ENCODE measurements around the gene IGFL4.
"Not testable (repeated sequence)": the region's sequence is repeated elsewhere in the genome, so short reads cannot be mapped to it uniquely, and the experiment has no call there.

Gene IGFL4

DNA sequence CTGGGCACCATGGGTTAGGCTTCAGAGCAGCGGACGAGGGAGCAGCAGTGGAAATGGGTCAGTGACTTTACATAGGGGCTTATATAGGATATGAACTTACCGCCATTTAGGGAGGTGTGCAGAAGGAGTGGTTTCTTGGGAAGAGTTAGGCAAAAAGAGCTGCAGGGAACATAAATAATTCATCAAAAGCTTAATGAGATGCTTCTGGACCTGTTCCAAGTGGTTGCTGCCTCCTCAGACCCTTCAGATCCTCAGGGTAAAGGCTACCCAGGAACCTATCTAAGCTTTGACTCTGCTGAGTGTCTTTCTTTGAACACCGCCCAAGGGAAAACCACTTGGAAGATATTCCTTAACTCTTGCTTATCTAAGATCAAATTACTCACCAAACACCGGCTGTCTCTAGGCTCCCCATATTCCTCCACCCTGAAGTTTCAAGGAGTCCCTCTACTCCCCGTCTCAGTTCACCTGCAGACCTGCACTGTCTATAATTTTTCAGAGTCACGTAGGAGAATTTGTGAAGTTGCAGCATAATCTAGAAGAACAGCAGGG, at the start of gene IGFL4:
Gene IGFL4 (minus strand): TSS at position 51 of the 549 bp plus-strand sequence. CDS start 40 bp downstream, at position 11.
- no peak for FAIRE-seq

DNA sequence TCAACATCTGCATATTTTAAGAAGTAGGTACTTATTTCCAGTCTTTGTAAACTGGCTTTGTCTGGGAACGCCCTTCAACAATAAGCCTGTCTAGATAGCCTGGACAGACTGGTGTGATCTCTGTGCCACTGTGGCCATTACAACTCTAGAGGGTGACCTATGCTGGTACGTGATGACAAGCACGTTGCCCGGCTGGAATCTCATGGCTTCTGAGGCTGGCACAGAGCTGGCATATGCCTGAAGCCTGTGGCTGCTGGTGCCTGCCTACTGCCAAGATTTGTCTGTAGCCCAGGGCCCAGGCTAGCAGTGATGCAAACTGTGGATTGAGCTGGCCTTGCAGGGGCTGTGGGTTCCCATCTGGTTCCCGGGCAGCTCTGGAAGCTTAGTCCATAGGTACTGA, 49.6 kb upstream of the IGFL4 start:
- FAIRE-seq: no peak

DNA sequence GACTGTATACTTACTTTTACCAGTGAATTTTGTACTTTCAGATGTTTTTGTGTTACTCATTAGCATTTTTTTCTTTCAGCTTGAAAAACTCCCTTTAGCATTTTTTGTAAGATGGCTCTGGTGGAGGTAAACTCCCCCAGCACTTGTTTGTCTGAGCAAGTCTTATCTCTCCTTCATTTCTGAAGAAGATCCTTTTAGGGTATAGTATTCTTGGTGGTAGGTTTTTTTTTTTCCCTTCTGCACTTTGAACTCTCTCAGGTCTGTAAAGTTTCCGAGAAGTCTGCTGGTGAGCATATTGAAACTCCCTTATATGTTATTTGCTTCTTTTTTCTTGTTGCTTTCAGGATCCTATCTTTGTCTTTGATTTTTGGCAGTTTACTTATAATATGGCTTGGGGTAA, 48.6 kb upstream of the IGFL4 start:
- no peak for FAIRE-seq

DNA sequence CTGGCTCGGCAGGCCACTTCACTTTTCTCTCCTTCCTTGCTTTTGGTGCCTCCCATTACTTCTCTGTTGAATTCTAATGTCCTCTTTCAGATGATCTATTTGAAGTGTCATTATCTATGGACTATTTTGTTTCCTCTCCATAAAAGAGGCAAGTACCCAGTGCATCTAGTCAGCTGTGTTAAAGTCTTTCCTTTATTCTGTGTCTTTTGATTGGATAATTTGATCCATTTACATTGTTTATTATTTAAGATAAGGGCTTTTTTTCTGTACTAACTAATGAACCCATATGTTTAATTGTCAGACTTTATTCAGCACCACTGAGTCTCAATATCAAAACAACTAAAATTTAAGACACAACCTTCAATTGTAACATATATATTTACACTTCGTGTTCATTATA, 47.3 kb upstream of the IGFL4 start:
- FAIRE-seq: no peak

DNA sequence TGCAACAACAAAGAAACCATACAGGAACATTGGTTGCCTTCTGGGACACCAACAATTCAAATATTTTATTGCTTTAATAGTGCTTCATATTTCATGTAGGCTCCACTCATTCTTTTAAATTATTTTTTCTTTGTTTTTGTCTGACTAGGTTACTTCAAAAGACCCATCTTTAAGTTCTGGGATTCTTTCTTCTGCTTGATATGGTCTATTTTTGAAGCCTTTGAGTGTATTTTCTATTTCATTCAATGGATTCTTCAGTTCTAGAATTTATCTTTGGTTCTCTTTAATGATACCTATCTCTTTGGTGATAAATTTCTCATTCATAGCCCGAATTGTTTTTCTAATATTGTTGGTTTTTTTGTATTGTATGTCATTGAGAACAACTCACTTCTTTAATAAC, 45.1 kb upstream of the IGFL4 start:
- FAIRE-seq: no peak

DNA sequence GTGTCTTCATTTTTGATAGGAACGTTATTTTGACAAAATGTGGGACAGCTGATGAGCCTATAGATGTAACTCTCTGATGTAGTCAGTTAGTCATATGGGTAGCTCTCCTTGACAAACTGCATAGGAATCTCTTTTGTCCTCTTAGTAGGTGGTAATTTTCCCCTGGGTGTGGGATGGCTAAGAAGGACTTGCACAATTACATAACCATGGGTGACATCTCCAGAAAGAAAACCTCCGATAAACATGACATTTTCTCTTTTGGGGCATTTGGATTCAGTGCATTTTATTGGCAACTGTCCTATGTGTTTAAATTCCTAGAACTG, 41.9 kb upstream of the IGFL4 start:
- FAIRE-seq: no peak

DNA sequence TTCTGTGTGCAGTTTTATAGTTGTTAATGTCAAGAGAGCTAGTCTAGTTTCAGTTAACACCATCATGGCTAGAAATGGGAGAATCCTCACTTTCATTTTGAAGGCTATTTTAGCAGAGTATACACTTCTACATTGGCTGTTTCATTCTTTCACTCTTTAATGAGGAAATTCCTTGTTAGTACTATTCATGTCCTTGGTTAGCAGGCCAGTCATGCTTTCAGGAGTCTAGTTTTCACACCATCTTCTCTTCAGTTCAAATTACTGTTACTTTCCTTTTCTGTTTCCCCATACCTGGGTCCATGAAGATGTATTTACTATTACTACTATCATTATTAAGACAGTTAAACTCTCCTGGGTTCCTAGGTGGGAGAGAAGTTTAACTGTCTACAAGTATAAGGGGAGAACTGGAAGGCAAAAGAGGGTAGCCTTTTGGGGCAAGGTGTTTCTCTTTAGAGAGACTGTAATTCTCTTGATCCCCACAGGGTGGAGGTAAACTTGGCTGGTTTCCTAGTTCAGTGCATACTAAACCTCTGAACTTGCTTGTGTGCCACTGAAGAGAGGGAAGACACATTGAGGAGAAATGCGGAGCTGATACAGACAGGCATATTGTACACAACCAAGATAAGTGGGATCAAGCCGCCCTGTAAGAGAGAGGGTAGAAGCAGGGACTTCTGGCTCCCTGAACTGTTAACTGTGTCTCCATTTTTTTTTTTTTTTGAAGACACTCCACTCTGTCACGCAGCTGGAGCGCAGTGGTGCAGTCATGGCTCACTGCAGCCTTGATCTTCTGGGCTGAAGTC, 41.3 kb upstream of the IGFL4 start:
- FAIRE-seq: no peak

DNA sequence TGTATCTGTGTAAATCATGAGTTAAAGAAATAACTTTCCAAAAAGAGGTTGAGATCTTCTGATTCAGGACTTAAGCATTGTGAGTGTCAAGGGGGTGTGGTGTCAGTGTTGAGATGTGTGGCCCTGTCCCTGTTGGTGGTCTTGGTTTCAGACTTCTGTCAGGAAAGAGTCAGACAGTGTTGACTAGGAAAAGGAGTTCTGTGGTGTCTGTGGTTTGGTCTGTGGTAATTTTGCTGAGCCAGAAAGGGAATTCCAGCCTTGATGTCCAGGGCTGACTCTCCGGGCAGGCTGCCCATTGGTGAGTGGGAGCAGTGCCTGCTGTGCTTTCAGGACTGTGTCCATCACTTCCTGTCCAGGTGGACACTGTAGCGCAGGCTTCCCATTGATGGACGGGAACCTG, 39.8 kb upstream of the IGFL4 start:
- no peak for FAIRE-seq

DNA sequence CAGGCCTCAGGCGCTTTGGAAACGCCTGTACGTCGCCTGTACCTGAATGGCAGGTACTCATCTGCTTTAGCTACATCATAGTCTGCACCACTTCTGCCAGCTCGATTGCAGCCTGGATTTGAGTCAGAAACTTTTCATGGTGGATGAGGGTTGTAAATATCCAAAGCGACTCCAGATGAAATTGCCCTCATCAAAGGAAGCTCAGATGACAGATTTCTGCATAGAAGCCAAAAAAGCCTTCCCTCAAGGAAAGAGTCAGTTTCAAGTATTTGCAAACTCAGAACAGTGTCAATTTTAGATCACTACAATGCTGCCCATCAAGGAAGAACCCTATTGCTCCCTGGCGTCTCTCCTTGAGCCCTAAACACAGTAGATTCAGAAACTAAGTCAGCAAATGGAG, 38.8 kb upstream of the IGFL4 start:
- no peak for FAIRE-seq

DNA sequence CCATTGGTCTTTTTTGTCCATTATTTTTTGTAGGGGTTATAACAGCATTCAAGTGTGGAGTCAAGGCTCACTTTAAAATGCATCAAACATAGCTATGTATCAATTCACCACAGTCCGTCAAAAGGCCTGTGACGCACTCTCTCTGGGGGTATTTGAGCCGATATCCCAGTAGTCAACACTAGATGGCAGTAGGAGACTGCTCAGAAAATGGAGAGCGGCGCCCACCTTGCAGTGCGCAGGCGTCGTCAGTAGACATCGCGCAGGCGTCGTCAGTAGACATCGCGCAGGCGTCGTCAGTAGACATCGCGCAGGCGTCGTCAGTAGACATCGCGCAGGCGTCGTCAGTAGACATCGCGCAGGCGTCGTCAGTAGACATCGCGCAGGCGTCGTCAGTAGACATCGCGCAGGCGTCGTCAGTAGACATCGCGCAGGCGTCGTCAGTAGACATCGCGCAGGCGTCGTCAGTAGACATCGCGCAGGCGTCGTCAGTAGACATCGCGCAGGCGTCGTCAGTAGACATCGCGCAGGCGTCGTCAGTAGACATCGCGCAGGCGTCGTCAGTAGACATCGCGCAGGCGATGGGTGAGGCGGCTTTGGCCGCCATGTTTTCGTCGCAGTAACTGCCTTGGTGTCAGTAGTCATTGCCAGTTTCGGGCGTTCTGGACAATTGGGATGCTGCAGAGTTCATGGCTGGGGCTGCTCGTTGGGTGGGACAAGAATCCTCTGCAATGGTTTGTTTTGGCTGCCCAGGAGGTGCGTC, 38.0 kb upstream of the IGFL4 start:
- FAIRE-seq: not testable (repeated sequence)

DNA sequence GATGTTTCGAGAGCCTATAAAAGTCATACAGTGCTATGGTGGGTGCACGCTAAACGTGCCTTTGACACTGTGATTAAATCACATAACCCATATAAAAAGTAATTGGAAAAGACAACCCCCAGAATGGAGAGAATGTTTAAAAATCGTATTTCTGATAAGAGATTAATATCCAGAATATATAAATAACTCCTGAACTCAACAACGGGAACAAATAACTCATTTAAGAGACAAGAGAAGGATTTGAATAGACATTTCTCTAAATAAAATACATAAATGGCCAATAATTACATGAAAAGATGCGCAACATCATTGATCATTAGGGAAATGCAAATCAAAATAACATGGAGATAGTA, 37.0 kb upstream of the IGFL4 start:
- FAIRE-seq: no peak

DNA sequence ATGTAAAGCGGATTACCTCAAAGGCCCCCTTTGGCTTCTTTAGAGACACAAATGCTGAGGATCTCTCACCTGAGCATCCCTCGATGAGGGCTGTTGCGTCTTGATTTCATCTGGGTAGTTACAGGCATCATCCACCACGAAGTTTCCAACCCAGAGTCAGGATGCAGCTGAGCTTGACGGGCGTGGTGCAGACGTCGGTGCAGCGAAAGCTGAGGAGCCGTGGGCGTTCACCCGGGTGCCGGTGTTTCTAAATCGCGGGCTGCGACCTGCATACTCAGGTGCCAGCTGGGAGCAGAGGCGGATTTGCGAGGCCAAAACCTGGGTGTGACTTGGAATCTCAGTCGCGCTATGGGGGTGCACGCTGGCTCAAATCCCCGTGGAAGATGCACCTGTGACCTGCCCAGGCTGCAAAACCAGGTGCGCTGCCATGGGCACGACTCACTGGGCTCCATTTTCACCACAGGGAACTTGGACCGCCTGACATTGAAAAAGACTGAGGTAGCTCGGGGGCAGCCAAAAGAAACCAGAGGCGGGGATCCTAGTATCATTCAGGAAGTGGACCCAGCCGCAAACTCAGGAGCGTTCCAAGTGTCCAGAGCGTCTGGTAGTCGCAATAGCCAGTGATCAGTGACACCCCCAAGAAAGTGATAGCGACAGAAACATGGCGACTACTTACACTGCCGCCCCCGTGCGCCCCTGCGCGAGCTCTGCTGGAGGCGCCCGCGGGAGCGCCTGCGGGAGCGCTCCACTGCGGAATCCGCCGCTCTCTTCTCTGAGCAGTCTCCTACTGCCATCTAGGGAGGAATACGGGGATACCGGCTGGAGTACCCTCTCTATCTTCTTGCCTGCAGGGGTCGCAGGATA, 36.4 kb upstream of the IGFL4 start:
- FAIRE-seq: no peak

DNA sequence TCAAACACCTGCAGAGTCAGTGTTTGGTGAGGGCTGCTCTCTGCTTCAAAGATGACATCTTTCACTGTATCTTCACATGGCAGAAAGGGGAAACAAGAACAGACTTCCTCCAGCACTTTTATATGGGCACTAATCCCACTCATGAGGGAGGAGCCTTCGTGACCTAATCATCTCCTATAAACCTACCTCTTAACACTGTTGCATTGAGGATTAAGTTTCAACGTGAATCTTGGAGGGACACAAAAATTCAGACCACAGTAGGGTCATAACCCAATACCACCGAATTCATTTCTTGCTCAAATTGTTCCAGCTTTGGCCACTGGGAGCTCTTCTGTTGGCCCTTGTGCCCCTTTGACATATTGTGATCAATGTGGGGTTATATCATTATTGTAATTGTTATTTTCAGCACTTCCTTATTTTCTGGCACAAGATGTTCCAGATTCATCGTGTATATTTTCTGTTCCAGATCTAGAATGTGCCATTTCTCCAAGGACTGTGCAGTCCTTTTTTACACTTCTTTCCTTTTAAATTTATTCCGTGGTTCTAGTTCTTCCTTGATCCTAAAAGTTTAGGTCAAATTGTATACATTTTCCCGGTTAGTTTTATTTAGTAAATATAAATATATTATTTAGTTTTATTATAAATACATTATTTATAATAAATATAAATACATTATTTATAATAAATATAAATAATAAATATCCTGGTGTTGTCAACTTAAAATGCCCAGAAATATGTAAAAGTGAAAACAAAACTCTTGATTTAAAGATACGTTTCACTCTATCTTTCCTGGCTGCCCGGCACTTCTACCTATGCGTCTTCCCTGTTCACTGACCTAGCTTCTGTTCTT, 35.5 kb upstream of the IGFL4 start:
- no peak for FAIRE-seq

DNA sequence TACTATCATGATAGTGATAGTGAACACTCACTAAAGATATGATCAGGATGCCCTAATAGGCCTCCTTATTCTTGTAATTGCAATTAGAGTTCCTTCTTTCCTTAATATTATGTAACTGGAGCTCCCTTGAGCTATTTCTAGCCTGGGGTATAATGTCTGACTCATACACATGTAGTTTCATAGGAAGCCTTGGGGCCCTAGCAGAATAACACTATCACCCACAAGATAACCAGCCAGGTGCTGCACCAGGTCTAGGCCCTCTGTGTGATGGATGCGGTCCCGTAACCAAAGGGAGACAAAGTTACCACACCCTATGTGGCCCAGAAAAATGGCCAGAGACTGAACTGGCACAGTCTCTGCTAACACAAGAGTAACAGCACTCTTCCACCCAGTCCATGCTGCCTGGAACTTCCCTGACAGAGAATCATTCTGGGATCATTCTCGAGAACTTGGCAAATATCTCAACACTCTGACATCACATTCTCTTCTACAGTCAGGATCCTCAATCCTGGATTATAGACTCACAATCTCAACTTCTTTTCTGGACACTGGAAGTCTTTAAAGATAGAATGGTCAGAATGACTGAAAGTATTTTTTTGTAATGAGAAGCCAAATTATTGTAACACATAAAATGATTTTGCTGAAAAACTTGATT, 32.6 kb upstream of the IGFL4 start:
- no peak for FAIRE-seq

DNA sequence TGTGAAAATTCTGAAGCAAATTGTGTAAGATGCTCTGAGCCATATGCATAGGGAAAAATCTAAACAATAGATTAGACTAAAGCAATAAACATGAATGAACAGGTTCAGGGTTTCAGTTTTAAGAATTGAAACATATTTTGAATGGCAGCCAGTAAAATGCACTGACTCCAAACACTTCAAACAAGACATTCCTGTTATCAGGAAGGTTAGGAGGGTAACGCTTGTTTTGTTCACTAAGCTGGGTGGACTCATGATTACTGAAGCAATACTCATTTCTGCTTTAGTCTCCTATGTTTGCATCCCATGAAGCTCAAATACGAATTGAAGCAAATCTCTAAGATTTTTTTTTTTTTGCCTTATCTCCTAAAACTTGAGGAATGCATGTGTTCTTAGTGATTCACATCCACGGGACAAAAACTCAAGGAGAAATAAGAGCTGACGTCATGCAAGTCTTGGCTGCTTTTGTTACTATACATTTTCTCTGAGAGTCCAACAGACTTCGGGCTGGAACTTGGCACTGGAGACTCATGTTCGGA, 29.1 kb upstream of the IGFL4 start:
- FAIRE-seq: no peak

DNA sequence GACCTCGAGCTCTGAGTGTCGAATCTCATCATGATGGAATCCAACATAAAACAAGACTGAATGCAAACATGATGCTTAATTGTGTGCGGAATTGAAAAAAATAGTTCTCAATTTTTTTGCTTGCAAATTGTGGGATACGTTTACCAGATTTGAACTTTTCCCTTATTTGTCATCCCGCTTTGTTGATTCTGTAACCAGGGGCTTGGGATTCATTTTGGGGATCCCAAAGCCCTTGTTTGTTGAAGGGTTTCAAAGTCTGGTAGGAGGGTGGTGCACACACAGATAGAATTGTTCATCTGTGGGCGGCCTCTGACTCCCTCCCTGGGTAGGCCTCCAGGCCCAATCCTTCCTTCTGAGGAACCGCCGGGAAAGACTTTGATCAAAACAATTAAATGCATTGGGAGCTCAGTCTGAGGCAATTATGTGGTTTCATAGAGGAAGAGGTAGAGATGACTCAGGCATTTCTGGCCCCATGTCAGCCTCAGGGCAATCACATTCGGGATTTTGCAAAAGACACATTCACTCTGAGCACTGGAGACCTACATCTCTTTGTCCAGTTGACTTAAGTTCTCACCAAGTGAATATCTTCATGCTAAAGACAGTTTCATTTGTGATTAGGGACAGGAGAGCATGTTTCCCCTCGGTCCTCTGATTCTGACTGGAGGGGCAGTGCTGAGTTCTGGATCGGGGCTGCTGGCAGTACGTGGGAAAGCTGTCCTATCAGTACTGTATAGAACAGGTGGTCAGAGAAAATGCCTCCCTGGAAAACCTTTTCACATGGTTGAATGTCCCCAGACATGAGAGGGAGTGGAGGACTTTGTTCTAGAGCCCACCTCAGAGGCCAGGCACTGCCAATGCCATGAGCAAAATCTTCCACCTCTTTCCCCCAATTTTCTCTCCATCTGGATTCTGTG, 27.8 kb upstream of the IGFL4 start:
- FAIRE-seq: no peak

DNA sequence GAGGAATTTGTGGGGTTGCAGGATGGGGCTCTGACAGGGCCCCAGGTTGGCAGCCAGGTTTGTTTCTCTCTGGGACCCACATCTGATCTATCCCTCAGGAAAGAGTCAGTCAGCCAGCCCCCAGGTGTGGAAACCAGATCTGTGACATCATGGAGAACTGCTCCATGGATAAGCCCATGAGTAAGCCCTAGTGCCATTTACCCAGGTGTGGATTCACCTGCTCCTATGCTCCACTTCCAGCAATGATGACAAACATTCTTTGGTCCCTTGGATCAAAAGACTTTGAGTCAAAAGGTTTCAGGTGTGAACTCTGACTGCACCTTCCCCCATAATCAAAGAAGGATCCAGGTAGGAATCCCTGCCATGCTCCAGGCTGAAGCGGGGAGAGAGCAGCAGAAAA, 26.9 kb upstream of the IGFL4 start:
- no peak for FAIRE-seq

DNA sequence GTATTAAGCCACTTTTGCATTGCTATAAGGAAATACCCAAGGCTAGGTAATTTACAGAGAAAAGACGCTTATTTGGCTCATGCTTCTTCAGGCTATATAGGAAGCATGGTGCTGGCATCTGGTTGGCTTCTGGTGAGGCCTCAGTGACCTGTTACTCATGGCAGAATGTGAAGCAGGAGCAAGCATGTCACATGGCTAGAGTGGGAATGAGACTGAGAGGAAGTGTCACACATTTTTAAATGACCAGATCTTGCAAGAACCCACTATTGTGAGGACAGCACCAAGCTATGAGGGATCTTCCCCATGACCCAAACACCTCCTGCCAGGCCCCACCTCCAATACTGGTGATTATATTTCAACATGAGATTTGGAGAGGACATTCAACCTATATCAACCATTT, 25.7 kb upstream of the IGFL4 start:
- no peak for FAIRE-seq

DNA sequence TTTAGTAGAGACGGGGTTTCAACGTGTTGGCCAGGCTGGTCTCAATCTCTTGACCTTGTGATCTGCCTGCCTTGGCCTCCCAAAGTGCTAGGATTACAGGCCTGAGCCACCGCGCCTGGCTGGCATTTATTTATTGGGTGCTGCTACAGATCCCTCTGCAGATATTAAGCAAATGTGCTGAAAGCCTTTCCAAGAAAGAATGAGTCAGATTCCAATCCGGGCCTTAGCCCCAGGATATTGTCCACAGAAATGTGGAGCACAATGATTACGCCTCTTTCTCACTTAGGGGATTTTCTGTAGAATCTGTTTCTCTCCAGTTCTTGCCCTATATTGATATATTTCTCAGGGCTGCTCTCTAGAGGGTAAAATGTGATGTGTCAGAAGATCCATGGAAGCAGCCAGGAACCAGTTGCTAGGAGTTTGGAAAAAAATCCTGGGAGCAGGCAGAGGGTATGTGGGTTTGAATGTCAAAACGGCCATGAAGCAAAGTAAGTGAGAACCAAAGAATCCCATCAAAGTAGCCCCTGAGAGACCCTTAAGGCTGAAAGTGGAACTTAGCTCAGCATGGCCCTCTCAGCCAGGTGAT, 24.8 kb upstream of the IGFL4 start:
- FAIRE-seq: no peak

DNA sequence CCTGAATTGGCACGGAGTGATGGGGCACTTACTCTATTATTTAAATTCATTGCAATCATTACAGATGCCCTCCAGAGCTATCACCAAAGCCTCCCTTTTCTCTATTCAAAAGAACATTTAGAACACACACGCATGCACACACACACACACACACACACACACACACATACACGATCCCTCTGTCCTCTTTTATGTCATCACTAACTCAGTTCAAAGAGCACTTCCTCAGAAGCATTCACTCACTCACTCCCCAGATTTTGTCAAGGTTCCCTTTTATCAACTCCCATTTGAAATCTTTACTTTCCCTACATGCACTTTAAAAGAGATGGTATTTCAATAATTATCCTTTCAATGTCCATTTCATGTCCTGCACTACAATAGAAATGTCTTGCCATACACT, 22.4 kb upstream of the IGFL4 start:
- no peak for FAIRE-seq

Data from islet of Langerhans (tissue), 1 donor.